VCaP (cell line): ENCODE results near the gene RRAD.

Source experiments
- H3K27ac ChIP-seq: fragments of 450-650 bp; 2 replicates; pipeline ENCODE4 v1.5.1; 2017
- CTCF ChIP-seq: fragments of 450-650 bp; conservative IDR thresholded peaks from 2 replicates; pipeline ENCODE4 v1.5.1; 2017; ENCODE audit warnings: mild to moderate bottlenecking, moderate library complexity

Gene RRAD

GRCh38 chr16:66874079-66874775, 51.1 kb downstream of the RRAD start:
- TF ChIP-seq CTCF, result no peak

GRCh38 chr16:66873685-66874055, 51.7 kb downstream of the RRAD start:
- no peak overlapping the region for H3K27ac ChIP-seq
- no peak for TF ChIP-seq CTCF

More at GRCh38 chr16:66874079-66874775, 51.1 kb downstream of the RRAD start:
- no peak overlapping the region for H3K27ac ChIP-seq

- peak overlapping the region; percentile 52 for H3K27ac ChIP-seq
- TF ChIP-seq CTCF, result peak; percentile 88
These were observed 52.2 kb downstream of the RRAD start for GRCh38 chr16:66872943-66873684.

GRCh38 chr16:66872559-66872942, 52.8 kb downstream of the RRAD start:
- TF ChIP-seq CTCF, result no peak
- H3K27ac ChIP-seq, result peak overlapping the region; percentile 52

- TF ChIP-seq CTCF, result no peak
- H3K27ac ChIP-seq, result no peak overlapping the region
These were observed 53.5 kb downstream of the RRAD start for GRCh38 chr16:66871840-66872239.
